Left forelimb (tissue), 1 donor: ENCODE results near the gene TMEM72.

Experiments
- DNase-seq: peaks from one replicate; pipeline ENCODE4 v3.0.0-alpha.2; 2018; ENCODE audit warnings: low spot score

TMEM72 gene

DNA sequence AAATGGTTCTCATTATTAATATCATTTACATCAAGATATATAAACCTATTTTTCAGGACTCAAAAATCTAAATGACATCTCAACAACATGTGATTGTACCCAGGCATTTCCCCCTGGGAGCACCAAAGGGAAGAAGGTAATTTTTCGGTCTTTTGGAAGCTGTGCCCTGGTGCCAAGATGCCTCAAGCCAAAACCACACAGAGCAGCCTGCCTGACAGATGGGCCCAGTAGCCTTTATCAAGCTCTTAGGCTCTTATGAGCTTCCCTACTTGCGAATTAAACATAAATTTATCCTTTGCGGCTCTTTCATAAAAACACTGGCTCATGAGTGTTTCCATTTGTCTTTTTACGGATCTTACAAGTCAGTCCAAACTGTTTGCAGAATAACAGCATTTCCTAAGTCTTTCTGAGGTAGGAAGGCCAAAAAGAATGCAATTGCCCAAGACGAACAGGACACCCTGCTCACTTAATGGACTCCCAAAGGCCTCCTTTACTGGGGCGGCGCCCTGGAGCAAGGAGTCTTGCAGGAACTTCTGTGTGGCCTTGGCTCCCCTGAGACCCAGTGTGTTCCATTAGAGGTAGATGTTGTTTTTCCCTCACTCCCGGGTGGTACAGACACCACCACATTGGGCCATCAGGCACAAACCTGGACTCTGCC lies 44.4 kb downstream of the TMEM72 start:
- no peak for DNase-seq

DNA sequence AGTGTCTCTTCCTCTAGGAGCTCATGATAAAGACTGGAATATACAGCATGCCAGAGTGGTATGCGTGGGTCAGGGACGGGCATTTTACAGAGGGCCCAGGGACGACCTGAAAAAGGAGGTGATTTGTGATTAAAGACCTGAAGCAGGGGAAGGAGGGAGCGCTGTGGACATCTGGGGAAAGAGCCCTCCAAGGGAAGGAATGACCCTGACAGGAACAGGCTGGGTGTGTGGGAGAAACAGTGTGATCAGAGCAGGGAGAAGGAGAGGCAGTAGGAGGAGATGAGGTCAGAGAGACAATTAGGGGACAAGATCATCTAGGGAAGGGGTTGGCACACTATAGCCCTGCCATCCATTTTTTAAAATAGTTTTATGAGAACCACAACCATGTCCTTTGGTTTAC lies 45.1 kb downstream of the TMEM72 start:
- DNase-seq, result no peak

DNA sequence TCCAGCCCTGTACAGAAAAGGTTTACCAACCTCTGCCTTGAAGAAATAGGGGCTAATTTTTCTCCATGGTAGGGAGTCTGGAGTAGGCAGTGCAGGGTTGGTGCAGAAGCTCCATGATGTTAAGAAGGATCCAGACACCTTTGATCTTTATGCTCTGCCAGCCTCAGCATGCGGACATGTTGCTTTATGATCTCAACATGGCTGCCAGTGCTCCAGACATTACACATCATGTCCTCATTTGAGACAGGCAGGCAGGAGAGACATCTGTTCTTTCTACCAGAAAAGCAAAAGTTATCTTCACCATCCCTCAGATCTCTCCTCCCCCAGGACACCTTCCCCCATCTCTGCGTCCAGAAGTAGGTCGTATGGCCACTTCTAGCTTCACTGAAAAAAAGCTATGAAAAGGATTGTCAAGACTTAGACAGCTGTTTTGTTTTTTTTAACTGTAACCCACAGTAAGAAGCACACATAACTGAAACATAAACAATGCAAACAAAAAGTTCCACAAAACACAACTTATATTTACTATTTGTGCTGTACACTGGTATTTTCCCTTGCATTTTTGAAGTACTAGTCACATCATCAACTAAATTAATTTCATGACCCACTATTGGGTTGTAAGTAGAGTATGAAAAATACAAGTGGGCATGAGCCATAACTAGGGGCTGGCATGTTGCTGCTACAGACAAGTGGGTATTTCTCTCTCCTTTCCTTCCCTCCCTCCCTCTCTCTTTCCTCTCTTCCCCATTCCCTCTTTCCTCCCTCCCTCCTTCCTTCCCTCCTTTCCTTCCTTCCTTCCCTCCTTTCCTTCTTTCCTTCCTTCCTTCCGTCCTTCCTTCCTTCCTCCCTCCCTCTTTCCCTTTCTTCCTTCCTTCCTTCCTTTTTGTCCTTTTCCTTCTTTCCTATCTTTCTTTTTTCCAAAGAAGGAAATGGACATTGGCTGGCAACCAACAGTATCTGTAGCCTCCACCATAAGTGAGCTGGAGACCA lies 45.9 kb downstream of the TMEM72 start:
- no peak for DNase-seq

- DNase-seq, result no peak
These were observed 47.2 kb downstream of the TMEM72 start for GRCh38 chr10:44958196-44958897.

- no peak for DNase-seq
These were observed 47.7 kb downstream of the TMEM72 start for GRCh38 chr10:44958898-44959246.

DNA sequence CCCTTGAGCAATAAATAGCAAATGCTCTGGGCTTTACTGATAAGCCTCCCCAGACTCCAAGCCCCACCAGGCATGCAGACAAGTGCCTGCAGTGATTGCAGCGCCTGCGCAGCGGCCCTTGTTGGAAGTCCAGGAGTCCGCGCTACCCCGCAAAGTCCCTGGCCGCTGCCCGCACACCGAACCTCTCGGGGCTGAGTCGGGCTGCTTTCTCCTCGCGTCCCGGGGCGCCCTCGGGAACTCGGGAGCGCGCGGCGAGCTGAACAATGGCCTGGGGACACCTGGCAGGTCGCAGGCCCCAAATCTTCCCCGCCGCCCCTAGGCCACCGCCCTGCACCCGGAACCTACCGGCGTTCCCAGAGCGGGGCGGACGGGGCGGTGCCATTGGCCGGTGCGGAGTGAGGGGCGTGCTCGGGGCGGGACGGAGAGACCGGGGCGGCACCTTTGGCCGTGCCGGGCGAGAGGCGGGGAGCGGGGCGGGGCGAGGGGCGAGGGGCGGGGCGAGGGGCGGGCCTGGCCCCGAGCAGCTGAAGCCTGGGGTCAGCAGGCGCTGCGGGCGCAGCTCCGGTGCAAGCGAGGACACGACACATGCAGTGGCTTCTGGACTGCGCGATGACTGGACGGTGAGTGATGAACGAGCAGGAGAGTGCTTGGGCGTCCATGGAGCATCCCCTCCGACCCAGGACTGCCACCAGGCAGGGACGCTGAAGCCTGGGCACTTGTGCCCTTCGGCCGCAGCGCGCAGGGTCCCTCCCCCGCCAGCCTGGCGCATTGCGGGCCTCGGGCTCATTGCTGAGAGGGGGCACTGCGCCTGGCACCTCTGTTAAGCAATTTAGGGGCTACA lies 48.3 kb downstream of the TMEM72 start, which contains the start of gene RASSF4:
RASSF4 (plus strand) TSS at position 556 of the 841 bp plus-strand sequence. CDS start 10,401 bp downstream, outside the sequence.
- DNase-seq, result peak; percentile 94

DNA sequence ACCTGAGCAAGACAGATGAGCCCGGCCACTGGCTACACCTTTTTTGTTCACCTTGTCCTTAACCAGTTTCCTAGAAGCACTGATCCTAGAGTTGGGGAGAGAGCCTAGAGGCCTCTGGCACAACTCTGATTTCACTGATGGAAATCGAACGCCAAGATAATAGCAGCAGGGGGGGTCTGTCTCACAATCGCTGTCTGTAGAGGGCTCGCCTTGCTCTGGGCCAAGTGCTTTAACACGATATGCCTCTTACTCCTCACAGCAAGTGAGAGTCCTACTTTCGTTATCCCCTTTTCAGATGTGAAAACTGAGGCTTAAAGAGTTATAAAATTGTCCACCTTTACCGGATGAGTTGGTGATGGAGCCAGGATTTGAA lies 48.9 kb downstream of the TMEM72 start:
- DNase-seq, result no peak

DNA sequence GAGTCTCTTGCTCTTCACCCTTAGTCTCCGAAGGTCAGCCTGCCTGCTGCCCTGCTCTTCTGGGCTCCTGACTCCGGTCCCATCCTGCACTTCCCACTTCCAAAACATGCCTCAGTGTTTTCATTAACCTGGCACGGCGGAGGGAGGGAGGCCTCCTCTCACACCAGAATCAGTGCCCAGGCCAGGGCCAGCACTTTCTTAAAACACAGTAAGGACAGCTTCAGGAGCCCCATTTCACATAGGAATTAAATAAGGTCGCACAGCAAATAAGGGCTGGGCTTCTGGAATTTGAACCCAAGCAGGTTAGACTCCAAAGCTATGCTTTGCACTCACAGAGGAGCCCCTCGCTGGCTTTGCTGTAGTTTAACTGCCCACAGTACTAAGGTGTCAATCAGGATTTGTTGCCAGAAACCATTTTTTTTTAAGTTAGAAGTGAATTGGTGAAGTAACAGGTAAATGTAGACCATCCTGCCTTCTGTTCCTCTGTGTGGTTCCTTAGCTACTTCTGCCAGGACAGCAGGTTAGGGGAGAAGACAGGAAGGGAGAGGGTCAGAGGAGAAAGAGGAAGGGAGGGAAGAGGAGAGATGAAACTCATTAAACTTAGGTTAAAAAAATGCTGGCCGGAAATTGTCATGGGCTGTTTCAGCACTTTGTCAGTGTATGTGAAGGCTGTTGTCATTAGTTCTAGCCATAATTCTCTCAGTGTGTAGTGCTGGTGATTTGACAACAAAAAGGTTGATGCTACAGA lies 49.5 kb downstream of the TMEM72 start:
- DNase-seq, result peak; percentile 37

DNA sequence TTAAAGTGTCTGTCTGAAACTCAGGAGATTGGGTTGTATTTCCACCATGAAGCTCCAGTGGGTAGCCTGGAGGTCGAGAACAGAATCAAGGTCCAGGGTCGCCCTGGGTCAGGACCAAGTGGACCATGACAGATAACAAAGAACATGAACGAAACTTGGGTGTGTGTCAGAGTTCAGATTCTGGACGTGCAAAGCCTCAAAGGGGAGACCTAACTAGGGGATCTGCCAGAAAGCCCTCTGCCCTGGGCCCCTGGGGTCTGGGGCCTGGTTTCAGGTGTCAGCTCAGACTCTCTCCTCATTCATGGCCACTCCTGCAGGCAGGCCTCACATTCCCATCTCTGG lies 50.1 kb downstream of the TMEM72 start:
- no peak for DNase-seq

DNA sequence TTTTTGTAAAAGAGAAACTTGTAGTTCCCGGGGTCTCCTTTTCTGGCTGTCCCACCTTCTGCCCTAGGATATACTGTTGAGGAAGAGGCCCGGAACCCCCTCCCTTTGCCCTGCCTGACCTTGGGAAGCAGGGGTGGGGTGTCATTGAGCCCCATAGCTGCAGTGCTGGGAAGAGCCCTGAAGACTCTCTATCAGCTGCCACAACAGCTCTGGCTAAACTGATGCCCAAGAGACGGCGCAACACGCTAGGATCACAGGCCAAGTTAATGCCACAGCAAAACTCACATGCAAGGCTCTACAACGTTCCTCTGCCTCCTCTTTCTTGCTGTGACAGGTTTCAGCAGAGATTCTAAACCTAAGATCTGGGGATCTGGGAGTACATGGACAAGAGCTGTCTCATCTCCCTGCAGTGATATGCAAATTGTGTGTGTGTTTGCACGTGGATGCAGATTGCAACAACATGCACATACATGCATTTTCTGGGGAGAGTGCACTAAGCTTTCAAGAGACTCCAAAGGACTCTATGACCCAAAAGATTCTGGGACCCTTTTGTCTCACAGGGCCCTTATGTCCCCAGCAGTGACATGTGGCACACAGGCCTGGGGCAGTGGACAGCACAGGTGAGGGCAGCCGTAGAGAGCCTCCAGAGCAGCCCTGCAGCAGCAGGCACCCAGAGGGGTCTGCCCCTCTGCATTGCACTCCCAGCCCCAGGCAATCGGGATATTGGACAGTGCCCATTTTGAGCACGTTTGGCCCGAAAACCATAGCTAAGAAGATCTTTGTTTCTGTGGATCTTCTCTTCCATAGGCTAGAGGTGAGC lies 51.0 kb downstream of the TMEM72 start:
- no peak for DNase-seq

DNA sequence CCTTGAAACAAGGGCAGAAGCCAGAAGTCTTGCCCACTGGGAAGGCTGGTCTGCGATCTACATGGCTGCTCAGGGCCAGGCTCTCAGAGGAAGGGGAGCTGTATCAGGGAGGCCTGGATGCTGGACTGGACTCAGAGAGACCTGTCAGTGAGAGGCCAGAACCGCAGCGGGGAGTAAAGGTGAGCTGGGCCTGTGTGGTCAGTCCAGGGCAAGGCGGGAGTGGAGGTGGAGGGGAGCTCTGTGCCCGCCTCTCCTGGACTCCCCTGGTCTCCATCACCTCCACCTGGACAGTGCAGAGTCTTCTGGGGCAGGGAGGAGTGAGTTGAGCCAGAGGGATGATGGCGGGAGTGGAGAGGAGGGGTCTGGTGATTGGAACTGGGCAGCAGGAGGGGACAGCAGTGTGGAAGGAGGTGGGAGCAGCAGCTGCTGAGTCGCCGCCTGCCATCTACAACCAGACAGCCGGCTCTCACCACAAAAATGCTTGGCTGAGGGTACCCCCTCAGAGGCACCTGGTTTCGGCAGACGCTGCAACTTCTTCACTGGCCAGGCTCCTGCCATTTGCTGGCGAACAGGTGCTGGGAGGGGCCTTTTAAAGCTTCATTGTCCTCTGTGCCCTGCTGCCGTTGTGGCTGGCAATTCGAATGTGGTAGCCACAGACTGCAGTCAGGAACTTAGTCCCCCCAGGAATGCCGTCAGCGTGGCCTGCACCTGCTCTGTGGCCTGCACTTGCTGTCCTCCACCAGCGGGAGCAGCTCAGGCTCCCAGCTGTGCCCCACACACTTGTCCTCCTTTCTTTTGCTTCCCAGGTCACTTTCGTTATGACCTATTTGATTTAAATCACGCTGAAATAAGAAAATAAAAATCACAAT lies 52.0 kb downstream of the TMEM72 start:
- DNase-seq, result no peak

GRCh38 chr10:44963772-44964633 lies 52.9 kb downstream of the TMEM72 start:
- peak; percentile 83 for DNase-seq

DNA sequence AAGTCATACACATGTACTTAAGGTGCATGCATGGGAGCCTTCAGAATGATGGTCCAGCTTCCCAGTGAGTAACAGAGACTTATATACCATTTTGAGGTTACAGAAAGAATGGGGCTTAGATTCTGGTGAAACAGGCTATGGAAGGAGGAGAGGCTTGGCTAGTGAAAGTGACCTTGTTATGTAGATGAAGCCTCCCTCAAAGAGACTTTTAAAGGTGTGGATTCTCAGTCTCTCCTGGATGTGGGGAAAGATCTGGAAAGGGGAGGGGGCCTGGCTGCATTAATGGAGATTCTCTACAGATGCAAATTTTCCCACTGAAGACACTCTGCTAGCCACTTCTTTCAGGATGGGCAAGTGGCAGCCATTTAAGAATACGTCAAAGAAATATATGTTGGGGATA lies 54.0 kb downstream of the TMEM72 start:
- DNase-seq, result no peak

GRCh38 chr10:44965651-44966097 lies 54.5 kb downstream of the TMEM72 start:
- peak; percentile 50 for DNase-seq

DNA sequence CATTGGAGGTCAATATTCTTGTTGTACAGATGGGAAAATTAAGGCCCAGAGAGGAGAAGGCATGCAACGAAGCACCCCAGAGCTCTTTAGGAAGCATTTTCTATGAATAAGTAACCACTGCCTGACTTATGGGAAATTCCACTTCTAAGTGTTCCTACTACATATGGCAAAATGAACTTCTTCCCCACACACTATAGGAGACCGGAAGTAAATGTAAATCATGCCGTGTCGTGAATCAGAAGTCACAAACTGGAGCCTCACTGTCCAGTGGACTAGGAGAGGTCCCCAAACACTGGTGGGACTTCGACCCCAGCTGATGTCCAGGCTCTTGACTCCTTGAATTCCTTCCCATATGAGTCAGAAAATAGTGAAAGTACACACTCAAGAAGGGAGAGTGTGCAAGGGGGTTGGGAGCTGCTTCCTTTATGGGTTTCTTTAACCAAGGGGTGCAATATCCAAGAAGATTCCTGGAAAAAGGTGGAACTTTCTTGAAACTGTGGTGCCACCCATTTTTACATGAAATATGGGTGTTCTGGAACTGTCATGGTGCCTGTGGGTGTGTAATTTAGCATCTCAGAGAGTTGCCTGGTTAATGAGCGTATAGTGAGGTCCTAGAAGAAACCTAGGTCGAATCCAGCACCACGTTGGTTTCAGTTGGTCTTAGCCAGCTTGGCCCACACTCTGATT lies 55.1 kb downstream of the TMEM72 start:
- DNase-seq, result peak; percentile 49

DNA sequence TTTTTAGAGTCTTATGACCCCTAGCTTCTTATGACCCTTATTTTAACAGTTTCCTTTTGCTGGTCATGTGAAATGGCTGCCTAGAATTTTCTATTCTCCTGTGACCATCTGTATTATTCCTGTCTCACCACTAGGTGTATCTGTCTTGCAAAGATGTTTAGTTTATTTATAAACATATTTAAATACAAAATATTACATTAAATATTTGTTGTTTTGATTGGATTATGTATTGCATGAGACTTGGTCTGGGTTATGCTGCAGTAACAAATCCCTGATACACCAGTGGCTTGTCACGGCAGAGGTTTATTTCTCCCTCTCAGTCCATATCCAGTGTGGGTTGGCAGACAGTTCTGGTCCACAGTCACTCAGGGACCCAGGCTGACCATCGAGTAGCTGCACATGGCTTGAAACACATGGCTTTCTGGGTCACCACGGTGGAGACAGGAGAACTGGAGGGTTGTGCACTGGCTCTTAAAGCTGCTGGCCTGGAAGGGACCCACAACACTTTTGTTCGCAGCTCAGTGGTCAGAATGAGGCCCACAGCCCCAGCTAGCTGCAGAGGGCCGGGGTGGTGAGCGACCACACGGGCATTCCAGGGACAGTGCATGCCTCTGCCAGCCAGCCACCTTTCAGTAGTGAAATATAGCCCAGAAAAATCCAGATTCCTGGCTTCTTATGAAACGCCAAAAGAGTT lies 55.8 kb downstream of the TMEM72 start:
- DNase-seq, result peak; percentile 37

DNA sequence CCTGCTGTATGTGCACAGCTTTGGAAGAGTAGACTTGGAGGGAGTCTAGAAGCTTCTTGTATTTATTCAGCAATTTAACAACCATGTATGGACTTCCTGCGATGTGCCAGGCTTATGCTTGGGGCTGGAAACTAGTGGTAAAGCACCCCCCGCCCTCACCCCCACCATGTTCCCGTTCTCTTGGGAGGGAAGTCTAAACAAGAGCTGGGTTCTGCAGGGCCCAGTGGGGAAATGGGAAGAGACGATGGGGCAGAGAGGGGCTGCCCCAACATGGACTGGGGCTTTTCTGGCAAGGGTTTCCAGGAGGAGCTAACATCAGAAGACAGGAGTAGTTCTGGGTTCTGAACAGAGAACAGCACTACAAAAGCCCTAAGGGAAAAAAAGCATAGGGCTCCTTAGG lies 56.5 kb downstream of the TMEM72 start:
- peak; percentile 49 for DNase-seq
